ENCODE data around the gene EMC9. TPM values are rescaled to one million over a fixed set of nuclear protein-coding genes. Genes with fewer than 3 reads are reported as not detected.

The EMC9 gene
- polyA plus RNA-seq, 2 donors = 24.5 to 26.6 TPM

DNA sequence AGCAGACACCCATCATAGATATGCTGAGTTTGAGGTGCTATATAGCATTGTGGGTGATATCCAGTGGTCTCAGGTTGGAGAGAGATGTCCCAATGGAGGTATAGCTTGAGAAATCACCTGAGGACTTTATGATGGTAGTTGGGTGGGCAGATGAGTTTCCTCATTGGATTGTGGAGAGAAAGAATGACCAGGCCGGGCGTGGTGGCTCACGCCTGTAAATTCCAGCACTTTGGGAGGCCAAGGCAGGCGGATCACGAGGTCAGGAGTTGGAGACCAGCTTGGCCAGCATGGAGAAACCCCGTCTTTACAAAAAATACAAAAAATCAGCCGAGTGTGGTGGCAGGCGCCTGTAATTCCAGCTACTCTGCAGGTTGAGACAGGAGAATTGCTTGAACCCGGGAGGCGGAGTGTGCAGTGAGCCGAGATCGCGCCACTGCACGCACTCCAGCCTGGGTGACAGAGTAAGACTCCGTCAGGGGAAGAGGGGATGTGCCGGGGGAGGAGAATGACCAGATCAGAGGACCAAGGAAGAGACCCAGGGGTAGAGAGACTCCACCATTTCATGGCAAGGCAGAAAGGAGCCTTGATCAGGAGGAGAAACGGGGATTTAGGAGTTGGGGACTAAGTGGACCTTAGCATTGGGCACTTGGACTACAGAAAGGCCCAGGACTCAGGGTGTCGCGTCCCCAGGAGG, 48.0 kb downstream of the EMC9 start:
- peaks cover 2 to 13% of the 10 kb centered on the region in 2 donors for H3K4me1 ChIP-seq (ENCODE audit: control insufficient read depth in 2 of 2, insufficient read depth in 2 of 2, low read length in 1 of 2)
- H3K4me3 ChIP-seq (ENCODE audit: low read depth in 1 of 2, low read length in 2 of 2) = peak overlapping the region; percentile 70 to 86
- 67 to 76% methylated on average over 19 of the region's 19 CpGs for WGBS, 2 donors

DNA sequence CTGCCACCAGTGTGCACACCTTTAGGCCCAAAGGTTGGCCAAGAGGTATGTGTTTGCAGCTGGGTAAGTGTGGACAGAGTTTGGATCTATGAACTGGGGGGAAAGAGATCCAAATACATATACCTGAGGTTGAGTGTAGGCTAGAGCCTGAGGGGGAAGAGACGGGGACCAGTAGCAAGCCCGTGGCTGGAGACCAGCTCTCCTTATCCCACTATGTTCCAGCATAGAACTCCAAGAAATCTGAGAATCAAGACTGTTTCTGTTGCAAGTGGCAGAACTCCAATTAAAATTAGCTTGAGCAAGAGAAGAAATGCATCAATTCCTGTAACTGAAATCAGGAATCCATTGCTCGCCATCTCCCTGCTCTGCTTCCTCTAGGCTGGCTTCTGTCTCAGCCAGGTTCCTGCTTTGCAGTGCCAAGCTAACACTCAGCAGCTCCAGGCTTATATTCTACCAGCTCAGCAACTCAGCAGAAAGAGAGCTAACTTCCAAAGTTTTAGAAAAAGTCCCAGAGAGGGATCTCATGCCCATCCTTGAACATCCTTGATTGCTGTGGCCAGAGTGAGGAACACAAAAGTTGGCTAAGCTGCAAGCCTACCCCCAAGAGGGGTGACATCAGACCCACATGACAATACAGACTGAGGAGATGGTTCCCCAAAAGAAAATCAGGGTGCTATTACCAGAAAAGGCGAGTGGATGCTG, 48.7 kb downstream of the EMC9 start:
- H3K27ac ChIP-seq (ENCODE audit: low read depth in 2 of 2, low read length in 1 of 2) = peak overlapping the region in 1 of 2 donors; percentile 98
- H3K27me3 ChIP-seq (ENCODE audit: control insufficient read depth in 1 of 2, insufficient read depth in 2 of 2, low read length in 2 of 2) = no peaks in the 10 kb centered on the region
- no peaks in the 10 kb centered on the region for H3K9me3 ChIP-seq (ENCODE audit: control insufficient read depth in 2 of 2, insufficient read depth in 1 of 2, low read depth in 1 of 2, low read length in 1 of 2)
- H3K4me3 ChIP-seq (ENCODE audit: low read depth in 1 of 2, low read length in 2 of 2) = no peak overlapping the region
- H3K36me3 ChIP-seq (ENCODE audit: control insufficient read depth in 2 of 2, insufficient read depth in 2 of 2, low read length in 1 of 2) = no peaks in the 10 kb centered on the region
- H3K4me1 ChIP-seq (ENCODE audit: control insufficient read depth in 2 of 2, insufficient read depth in 2 of 2, low read length in 1 of 2) = peaks cover 2 to 13% of the 10 kb centered on the region in 2 donors
- 83 to 89% methylated on average over 4 of the region's 4 CpGs for WGBS, 2 donors

More for the DNA sequence above, 48.0 kb downstream of the EMC9 start:
- Histone ChIP-seq H3K9me3 (ENCODE audit: control insufficient read depth in 2 of 2, insufficient read depth in 1 of 2, low read depth in 1 of 2, low read length in 1 of 2) (no peaks in the 10 kb centered on the region), H3K27ac (ENCODE audit: low read depth in 2 of 2, low read length in 1 of 2) (peak overlapping the region; percentile 97 to 98), H3K27me3 (ENCODE audit: control insufficient read depth in 1 of 2, insufficient read depth in 2 of 2, low read length in 2 of 2) (no peaks in the 10 kb centered on the region), H3K36me3 (ENCODE audit: control insufficient read depth in 2 of 2, insufficient read depth in 2 of 2, low read length in 1 of 2) (peaks cover 2 to 3% of the 10 kb centered on the region in 2 donors)

DNA sequence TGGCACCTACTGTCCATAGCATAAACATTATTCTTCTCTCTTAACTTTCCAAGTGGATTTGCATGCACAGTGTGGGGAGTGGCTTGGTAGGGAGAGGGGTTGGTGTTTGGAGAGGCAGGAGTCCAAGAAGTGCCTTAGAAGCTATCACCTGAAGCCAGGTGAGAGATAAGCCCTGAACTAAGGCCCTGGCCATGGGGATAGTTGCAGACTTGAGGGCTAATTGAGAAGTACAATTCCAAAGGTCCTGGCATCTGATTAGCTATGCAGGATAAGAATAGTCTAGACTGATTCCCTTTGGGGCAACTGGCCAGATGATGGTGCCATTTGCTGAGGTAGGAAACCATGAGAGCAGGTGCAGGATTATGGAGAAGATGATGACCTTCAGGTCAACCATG, 49.3 kb downstream of the EMC9 start:
- Histone ChIP-seq H3K9me3 (ENCODE audit: control insufficient read depth in 2 of 2, insufficient read depth in 1 of 2, low read depth in 1 of 2, low read length in 1 of 2) (no peaks in the 10 kb centered on the region), H3K4me3 (ENCODE audit: low read depth in 1 of 2, low read length in 2 of 2) (no peak overlapping the region), H3K36me3 (ENCODE audit: control insufficient read depth in 2 of 2, insufficient read depth in 2 of 2, low read length in 1 of 2) (no peaks in the 10 kb centered on the region), H3K27ac (ENCODE audit: low read depth in 2 of 2, low read length in 1 of 2) (no peak overlapping the region), H3K4me1 (ENCODE audit: control insufficient read depth in 2 of 2, insufficient read depth in 2 of 2, low read length in 1 of 2) (peaks cover 2 to 13% of the 10 kb centered on the region in 2 donors), H3K27me3 (ENCODE audit: control insufficient read depth in 1 of 2, insufficient read depth in 2 of 2, low read length in 2 of 2) (no peaks in the 10 kb centered on the region)

DNA sequence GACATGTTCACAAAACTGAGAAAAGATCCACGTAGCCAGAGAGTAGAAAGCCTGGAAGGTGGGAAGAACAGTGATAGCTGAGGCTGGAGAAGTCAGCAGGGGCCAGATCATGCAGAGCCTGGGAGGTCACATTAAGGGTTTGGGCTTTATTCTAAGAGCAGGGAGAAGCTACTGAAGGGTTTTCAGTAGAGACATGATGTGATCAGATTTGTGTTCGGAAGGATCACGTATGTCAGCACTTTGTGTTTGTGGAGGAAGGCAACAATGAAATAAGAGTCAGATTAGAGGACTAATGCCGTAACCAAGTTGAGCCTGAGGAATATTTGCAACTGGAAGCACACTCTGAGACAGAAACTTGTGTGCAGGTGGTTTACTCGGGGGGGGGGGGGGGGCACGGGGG, 51.5 kb downstream of the EMC9 start:
- Histone ChIP-seq H3K9me3 (ENCODE audit: control insufficient read depth in 2 of 2, insufficient read depth in 1 of 2, low read depth in 1 of 2, low read length in 1 of 2) (no peaks in the 10 kb centered on the region), H3K36me3 (ENCODE audit: control insufficient read depth in 2 of 2, insufficient read depth in 2 of 2, low read length in 1 of 2) (no peaks in the 10 kb centered on the region), H3K4me1 (ENCODE audit: control insufficient read depth in 2 of 2, insufficient read depth in 2 of 2, low read length in 1 of 2) (peaks cover 0 to 4% of the 10 kb centered on the region in 2 donors), H3K27ac (ENCODE audit: low read depth in 2 of 2, low read length in 1 of 2) (no peak overlapping the region), H3K4me3 (ENCODE audit: low read depth in 1 of 2, low read length in 2 of 2) (no peak overlapping the region), H3K27me3 (ENCODE audit: control insufficient read depth in 1 of 2, insufficient read depth in 2 of 2, low read length in 2 of 2) (no peaks in the 10 kb centered on the region)
- WGBS, 2 donors = 83 to 93% methylated on average over 4 to 6 of the region's 6 CpGs

Other genes with a start within 250 kb of the EMC9 start
- 10 to 100 TPM; 39.2 to 56.4 TPM for gene DHRS4, start 187.8 kb downstream of the EMC9 start, polyA plus RNA-seq
- gene DHRS4L2, start 152.7 kb downstream of the EMC9 start, polyA plus RNA-seq = 10 to 100 TPM; 32.9 to 43.5 TPM
- 1 to 10 TPM in 1 of 2 donors, under 1 TPM in 1; 0.55 to 2.3 TPM for gene CARMIL3, start 89.6 kb downstream of the EMC9 start, polyA plus RNA-seq
- under 1 TPM in 1 of 2 donors, not detected in 1; 0.06 TPM for gene CPNE6, start 70.0 kb downstream of the EMC9 start, polyA plus RNA-seq
- gene PCK2, start 47.3 kb downstream of the EMC9 start, polyA plus RNA-seq = 10 to 100 TPM; 10.1 to 29.2 TPM
- gene DCAF11, start 26.8 kb downstream of the EMC9 start, polyA plus RNA-seq = 10 to 100 TPM; 21.5 to 41.6 TPM
- 1 to 10 TPM in 1 of 2 donors, under 1 TPM in 1; 0.86 to 1.4 TPM for gene NRL, start 26.6 kb downstream of the EMC9 start, polyA plus RNA-seq
- gene FITM1, start 10.9 kb downstream of the EMC9 start, polyA plus RNA-seq = 1 to 10 TPM in 1 of 2 donors, under 1 TPM in 1; 0.60 to 1.1 TPM
- gene PSME1, start 5.4 kb downstream of the EMC9 start, polyA plus RNA-seq = 100 to 1,000 TPM; 146 to 198 TPM
- gene PSME2, start 5.0 kb upstream of the EMC9 start, polyA plus RNA-seq = 100 to 1,000 TPM; 143 to 233 TPM
- gene RNF31, start 5.9 kb upstream of the EMC9 start, polyA plus RNA-seq = 10 to 100 TPM; 27.4 to 70.6 TPM
- 10 to 100 TPM; 35.0 to 43.5 TPM for gene IRF9, start 19.7 kb upstream of the EMC9 start, polyA plus RNA-seq
- gene REC8, start 30.5 kb upstream of the EMC9 start, polyA plus RNA-seq = 1 to 10 TPM; 3.9 to 10.0 TPM
- gene IPO4, start 47.2 kb upstream of the EMC9 start, polyA plus RNA-seq = 10 to 100 TPM; 12.3 to 23.5 TPM
- 10 to 100 TPM; 10.0 to 25.8 TPM for gene TM9SF1, start 53.9 kb upstream of the EMC9 start, polyA plus RNA-seq
- under 1 TPM in 1 of 2 donors, not detected in 1; 0.10 TPM for gene TSSK4, start 64.1 kb upstream of the EMC9 start, polyA plus RNA-seq
- 10 to 100 TPM; 37.0 to 65.7 TPM for gene CHMP4A, start 71.9 kb upstream of the EMC9 start, polyA plus RNA-seq
- gene MDP1, start 74.5 kb upstream of the EMC9 start, polyA plus RNA-seq = 10 to 100 TPM; 12.1 to 12.8 TPM
- gene NEDD8, start 90.8 kb upstream of the EMC9 start, polyA plus RNA-seq = 100 to 1,000 TPM; 116 to 220 TPM
- 10 to 100 TPM; 24.5 to 35.0 TPM for gene GMPR2, start 91.3 kb upstream of the EMC9 start, polyA plus RNA-seq
- gene TINF2, start 101.0 kb upstream of the EMC9 start, polyA plus RNA-seq = 10 to 100 TPM; 49.2 to 49.8 TPM
- gene TGM1, start 121.6 kb upstream of the EMC9 start, polyA plus RNA-seq = 100 to 1,000 TPM; 609 to 890 TPM
- gene RABGGTA, start 130.0 kb upstream of the EMC9 start, polyA plus RNA-seq = 100 to 1,000 TPM; 117 to 135 TPM
- gene DHRS1, start 158.2 kb upstream of the EMC9 start, polyA plus RNA-seq = 10 to 100 TPM; 92.6 to 97.6 TPM
- gene NOP9, start 158.3 kb upstream of the EMC9 start, polyA plus RNA-seq = 10 to 100 TPM in 1 of 2 donors, 1 to 10 TPM in 1; 9.3 to 10.8 TPM
- 10 to 100 TPM; 24.3 TPM for gene CIDEB, start 166.4 kb upstream of the EMC9 start, polyA plus RNA-seq
- gene LTB4R2, start 168.5 kb upstream of the EMC9 start, polyA plus RNA-seq = 10 to 100 TPM; 11.6 to 30.4 TPM
- 10 to 100 TPM; 63.3 to 73.6 TPM for gene LTB4R, start 169.9 kb upstream of the EMC9 start, polyA plus RNA-seq
- gene ADCY4, start 193.5 kb upstream of the EMC9 start, polyA plus RNA-seq = 10 to 100 TPM; 10.2 to 23.3 TPM
- 10 to 100 TPM; 13.3 to 14.4 TPM for gene RIPK3, start 198.4 kb upstream of the EMC9 start, polyA plus RNA-seq
- 10 to 100 TPM; 20.9 to 25.6 TPM for gene NFATC4, start 226.6 kb upstream of the EMC9 start, polyA plus RNA-seq